Trophoblast cell (in vitro differentiated cells and primary cell): ENCODE results near the gene RB1.
"Not testable (repeated sequence)": the region's sequence is repeated elsewhere in the genome, so short reads cannot be mapped to it uniquely, and the experiment has no call there.

Source experiments
- DNase-seq, 2 donors: peaks; one replicate each; pipeline ENCODE4 v3.0.0-alpha.2; 2016
- H2AFZ ChIP-seq: 2 replicates; pipeline ENCODE4 v1.6.1; 2013; ENCODE audit warnings: low read length, moderate library complexity, mild to moderate bottlenecking; ENCODE audit not compliant: insufficient read depth, poor library complexity
- H2AK5ac ChIP-seq: 2 replicates; pipeline ENCODE4 v1.6.1; 2013; ENCODE audit warnings: mild to moderate bottlenecking, low read length
- H2BK120ac ChIP-seq: 2 replicates; pipeline ENCODE4 v1.6.1; 2013; ENCODE audit warnings: low read length, mild to moderate bottlenecking, moderate library complexity; ENCODE audit not compliant: insufficient read depth, poor library complexity
- H2BK12ac ChIP-seq: 2 replicates; pipeline ENCODE4 v1.6.1; 2013; ENCODE audit warnings: mild to moderate bottlenecking, low read length, moderate library complexity
- H2BK5ac ChIP-seq: 2 replicates; pipeline ENCODE4 v1.6.1; 2013; ENCODE audit warnings: low read length, low read depth, moderate library complexity, mild to moderate bottlenecking; ENCODE audit not compliant: poor library complexity
- H3K14ac ChIP-seq: 2 replicates; pipeline ENCODE4 v1.6.1; 2013; ENCODE audit warnings: mild to moderate bottlenecking, low read length
- H3K18ac ChIP-seq: 2 replicates; pipeline ENCODE4 v1.6.1; 2013; ENCODE audit warnings: mild to moderate bottlenecking, low read length
- H3K23ac ChIP-seq: 2 replicates; pipeline ENCODE4 v1.6.1; 2013; ENCODE audit warnings: low read length
- H3K27ac ChIP-seq: 2 replicates; pipeline ENCODE4 v1.5.1; 2013; ENCODE audit warnings: low read depth, mild to moderate bottlenecking, inconsistent platforms, low read length, moderate library complexity
- H3K27me3 ChIP-seq: 2 replicates; pipeline ENCODE4 v1.6.1; 2013; ENCODE audit warnings: inconsistent platforms, mild to moderate bottlenecking, low read length, moderate library complexity; ENCODE audit not compliant: insufficient read depth
- H3K36me3 ChIP-seq, 2 experiments: 1 replicate in 1 of 2; 2 replicates in 1 of 2; pipeline ENCODE4 v1.6.1; 2013; ENCODE audit warnings: low read length in 2 of 2, mild to moderate bottlenecking in 2 of 2, moderate library complexity in 1 of 2; ENCODE audit not compliant: insufficient read depth in 2 of 2, control insufficient read depth in 1 of 2
- H3K4ac ChIP-seq: 2 replicates; pipeline ENCODE4 v1.6.1; 2013; ENCODE audit warnings: low read depth, mild to moderate bottlenecking, low read length, moderate library complexity
- H3K4me1 ChIP-seq, 2 experiments: 1 replicate in 1 of 2; 2 replicates in 1 of 2; pipeline ENCODE4 v1.6.1; 2013; ENCODE audit warnings: low read length in 2 of 2, mild to moderate bottlenecking in 2 of 2, moderate library complexity in 1 of 2; ENCODE audit not compliant: insufficient read depth in 2 of 2, control insufficient read depth in 1 of 2
- H3K4me2 ChIP-seq: 2 replicates; pipeline ENCODE4 v1.6.1; 2013; ENCODE audit warnings: inconsistent platforms, mild to moderate bottlenecking, low read length, moderate library complexity
- H3K4me3 ChIP-seq: 2 replicates; pipeline ENCODE4 v1.5.1; 2013; ENCODE audit warnings: mild to moderate bottlenecking, low read depth, low read length, inconsistent platforms
- H3K79me1 ChIP-seq: one replicate; pipeline ENCODE4 v1.6.1; 2013; ENCODE audit warnings: low read length
- H3K79me2 ChIP-seq: 2 replicates; pipeline ENCODE4 v1.6.1; 2013; ENCODE audit warnings: low read length, mild to moderate bottlenecking; ENCODE audit not compliant: control insufficient read depth, insufficient read depth, poor library complexity
- H3K9ac ChIP-seq: 2 replicates; pipeline ENCODE4 v1.6.1; 2013; ENCODE audit warnings: mild to moderate bottlenecking, low read length
- H3K9me3 ChIP-seq: 2 replicates; pipeline ENCODE4 v1.6.1; 2013; ENCODE audit warnings: low read depth, mild to moderate bottlenecking, control low read depth, inconsistent platforms, low read length; ENCODE audit not compliant: insufficient read depth
- H4K12ac ChIP-seq: 2 replicates; pipeline ENCODE4 v1.6.1; 2013; ENCODE audit warnings: low read depth, mild to moderate bottlenecking, low read length, moderate library complexity
- H4K8ac ChIP-seq: 2 replicates; pipeline ENCODE4 v1.6.1; 2013; ENCODE audit warnings: low read depth, mild to moderate bottlenecking, low read length, moderate library complexity
- H4K91ac ChIP-seq: one replicate; pipeline ENCODE4 v1.6.1; 2013; ENCODE audit warnings: low read depth, mild to moderate bottlenecking, low read length, moderate library complexity
- WGBS: extraction: QIAGEN DNeasy Blood & Tissue Kit; methylation state at CpG from one replicate; pipeline ENCODE4 v1.1.7; 2013; ENCODE audit warnings: missing lambda C conversion rate; ENCODE audit not compliant: insufficient read length, insufficient coverage; ENCODE audit errors: extremely low coverage; 5-methylcytosine and 5-hydroxymethylcytosine counted together

Gene RB1

DNA sequence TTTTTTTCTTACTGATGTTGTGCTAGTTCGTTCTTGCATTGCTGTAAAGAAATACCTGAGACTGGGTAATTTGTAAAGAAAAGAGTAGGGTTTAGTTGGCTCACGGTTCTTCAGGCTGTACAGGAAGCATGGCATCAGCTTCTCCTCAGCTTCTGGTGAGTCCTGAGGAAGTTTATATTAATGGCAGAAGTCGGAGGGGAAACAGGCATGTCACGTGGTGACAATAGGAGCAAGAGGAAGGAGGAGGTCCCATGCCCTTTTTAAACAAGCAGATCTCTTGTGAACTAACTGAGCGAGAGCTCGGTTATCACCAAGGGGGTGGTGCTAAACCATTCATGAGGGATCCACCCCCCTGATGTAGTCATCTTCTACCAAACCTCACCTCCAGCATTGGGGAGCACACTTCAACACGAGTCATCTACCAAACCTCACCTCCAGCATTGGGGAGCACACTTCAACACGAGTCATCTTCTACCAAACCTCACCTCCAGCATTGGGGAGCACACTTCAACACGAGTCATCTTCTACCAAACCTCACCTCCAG lies 123.3 kb downstream of the RB1 start:
- not testable (repeated sequence) for H3K9me3 ChIP-seq, H3K79me2 ChIP-seq, H3K27me3 ChIP-seq, H4K8ac ChIP-seq, H4K91ac ChIP-seq, H3K23ac ChIP-seq, H2BK12ac ChIP-seq, H2AFZ ChIP-seq, H3K79me1 ChIP-seq, H4K12ac ChIP-seq, H3K9ac ChIP-seq, H2BK120ac ChIP-seq, H3K18ac ChIP-seq, H3K4me2 ChIP-seq, H2AK5ac ChIP-seq, DNase-seq, H3K4me3 ChIP-seq, H3K14ac ChIP-seq, H3K4ac ChIP-seq, H3K4me1 ChIP-seq, H2BK5ac ChIP-seq, H3K36me3 ChIP-seq, H3K27ac ChIP-seq
- WGBS, result no CpG with 5 or more reads among the region's 9 CpGs

GRCh38 chr13:48429036-48429435 lies 125.5 kb downstream of the RB1 start:
- Histone ChIP-seq H3K4me1 (no peaks in the 10 kb centered on the region), H3K23ac (no peak overlapping the region), H3K27me3 (no peaks in the 10 kb centered on the region), H2AFZ (no peak overlapping the region), H3K4me2 (no peak overlapping the region), H3K4ac (no peak overlapping the region), H3K79me2 (no peaks in the 10 kb centered on the region), H4K91ac (no peak overlapping the region), H4K12ac (no peak overlapping the region), H3K14ac (no peak overlapping the region), H3K27ac (no peak overlapping the region), H2BK120ac (no peak overlapping the region), H4K8ac (no peak overlapping the region), H3K4me3 (no peak overlapping the region), H3K9ac (no peak overlapping the region), H3K18ac (no peak overlapping the region), H2BK12ac (no peak overlapping the region), H3K36me3 (no peaks in the 10 kb centered on the region), H3K79me1 (no peaks in the 10 kb centered on the region), H3K9me3 (no peaks in the 10 kb centered on the region), H2BK5ac (no peak overlapping the region), H2AK5ac (no peak overlapping the region)
- no CpG with 5 or more reads among the region's 3 CpGs for WGBS
- no peak for DNase-seq

DNA sequence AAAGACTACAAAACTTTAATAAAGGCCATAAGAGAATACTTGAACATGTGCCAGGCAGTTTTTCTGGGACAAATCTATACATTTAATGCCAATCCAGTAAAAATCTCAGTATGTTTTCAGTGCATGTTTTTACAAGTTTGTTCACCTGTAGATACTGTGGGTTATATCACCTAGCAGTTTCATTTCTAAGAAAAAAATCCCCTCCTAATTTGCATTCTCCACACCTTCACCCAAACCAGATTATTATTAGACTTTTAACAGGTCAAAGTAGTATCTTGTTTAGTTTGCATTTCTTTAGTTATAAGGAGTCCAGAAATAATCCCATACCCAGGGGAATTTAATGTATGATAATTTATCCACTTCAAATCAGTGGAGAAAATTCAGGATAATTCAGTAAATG lies 126.3 kb downstream of the RB1 start:
- Histone ChIP-seq H3K14ac (no peak overlapping the region), H3K18ac (no peak overlapping the region)

DNA sequence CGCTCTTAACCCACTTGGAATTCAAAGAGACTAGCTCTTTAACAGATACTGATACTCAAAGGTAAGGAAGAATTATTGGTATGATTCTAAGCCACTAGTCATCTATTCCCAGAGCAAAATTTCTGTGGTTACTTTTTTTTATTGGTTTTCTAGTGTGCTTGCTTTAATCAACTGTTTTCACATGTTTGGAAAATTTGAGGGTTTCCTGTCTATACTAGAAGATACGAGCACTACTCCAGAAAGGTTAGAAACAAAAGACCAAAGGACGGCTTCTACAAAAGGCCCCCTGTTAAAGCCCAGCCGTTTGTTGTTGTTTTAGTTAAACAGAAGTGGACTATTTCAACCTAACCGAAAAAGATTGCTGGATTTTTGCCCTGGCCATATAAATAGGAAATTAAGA lies 127.9 kb downstream of the RB1 start:
- Histone ChIP-seq H3K27ac (no peak overlapping the region), H3K79me2 (no peaks in the 10 kb centered on the region), H3K4me3 (no peak overlapping the region), H3K4ac (no peak overlapping the region), H3K18ac (no peak overlapping the region), H3K79me1 (no peaks in the 10 kb centered on the region), H3K4me1 (no peaks in the 10 kb centered on the region), H2AFZ (no peak overlapping the region), H2BK120ac (no peak overlapping the region), H3K9ac (no peak overlapping the region), H3K4me2 (no peak overlapping the region), H2BK5ac (no peak overlapping the region), H2BK12ac (no peak overlapping the region), H3K36me3 (no peaks in the 10 kb centered on the region), H2AK5ac (no peak overlapping the region), H4K12ac (no peak overlapping the region), H4K91ac (no peak overlapping the region), H4K8ac (no peak overlapping the region), H3K27me3 (no peaks in the 10 kb centered on the region), H3K9me3 (no peaks in the 10 kb centered on the region), H3K23ac (no peak overlapping the region), H3K14ac (no peak overlapping the region)
- no peak for DNase-seq
- WGBS, result no CpG with 5 or more reads among the region's 5 CpGs

More for the DNA sequence above, 126.3 kb downstream of the RB1 start:
- H3K27ac ChIP-seq, result no peak overlapping the region
- no peak overlapping the region for H4K12ac ChIP-seq
- H2BK12ac ChIP-seq, result no peak overlapping the region
- H3K9ac ChIP-seq, result no peak overlapping the region
- no peaks in the 10 kb centered on the region for H3K4me1 ChIP-seq
- H3K4ac ChIP-seq, result no peak overlapping the region
- H4K8ac ChIP-seq, result no peak overlapping the region
- no peak overlapping the region for H2BK120ac ChIP-seq
- DNase-seq, result no peak
- no peak overlapping the region for H4K91ac ChIP-seq
- no peaks in the 10 kb centered on the region for H3K36me3 ChIP-seq
- H3K23ac ChIP-seq, result no peak overlapping the region
- H3K79me2 ChIP-seq, result no peaks in the 10 kb centered on the region
- H3K79me1 ChIP-seq, result no peaks in the 10 kb centered on the region
- no peak overlapping the region for H3K4me3 ChIP-seq
- no peak overlapping the region for H2BK5ac ChIP-seq
- H3K4me2 ChIP-seq, result no peak overlapping the region
- no peak overlapping the region for H2AK5ac ChIP-seq
- no peak overlapping the region for H2AFZ ChIP-seq
- no peaks in the 10 kb centered on the region for H3K27me3 ChIP-seq
- no peaks in the 10 kb centered on the region for H3K9me3 ChIP-seq
